Psoas muscle (tissue), 8 donors: Measurements from ENCODE around the gene OR6F1. TPM values are rescaled to one million over a fixed set of nuclear protein-coding genes. Genes with fewer than 3 reads are reported as not detected.
"Not testable (repeated sequence)": the region's sequence is repeated elsewhere in the genome, so short reads cannot be mapped to it uniquely, and the experiment has no call there.

ENCODE experiments used
- ATAC-seq, 4 donors: fragments of 200-7000 bp; cut with Tn5 transposase; one replicate each; pipeline ENCODE4 v1.9.1; 2020; ENCODE audit warnings: moderate library complexity in 3 of 4, mild to moderate bottlenecking in 2 of 4
- DNase-seq, 2 donors: peaks; one replicate each; pipeline ENCODE4 v3.0.0-alpha.2; 2020
- H3K27ac ChIP-seq: fragments of 200-600 bp; one replicate; pipeline ENCODE4 v1.8.0; 2022
- H3K27me3 ChIP-seq, 3 donors: fragments of 200-600 bp in 1 of 3; one replicate each; pipeline versions ENCODE4 v1.6.1 to v1.8.0; 2013 to 2022; ENCODE audit warnings: low read length in 2 of 3, mild to moderate bottlenecking in 2 of 3, moderate library complexity in 1 of 3; ENCODE audit not compliant: insufficient read depth in 3 of 3
- H3K36me3 ChIP-seq, 2 donors: fragments of 200-600 bp in 1 of 2; one replicate each; pipeline versions ENCODE4 v1.6.1 to v1.8.0; 2013 to 2022; ENCODE audit warnings: low read depth in 1 of 2, mild to moderate bottlenecking in 1 of 2, moderate library complexity in 1 of 2; ENCODE audit not compliant: insufficient read depth in 1 of 2
- H3K4me1 ChIP-seq: fragments of 200-600 bp; one replicate; pipeline ENCODE4 v1.8.0; 2022
- H3K4me3 ChIP-seq: fragments of 200-600 bp; one replicate; pipeline ENCODE4 v1.8.0; 2022; ENCODE audit warnings: mild to moderate bottlenecking
- H3K9me3 ChIP-seq: fragments of 200-600 bp; one replicate; pipeline ENCODE4 v1.8.0; 2022
- WGBS, 3 donors: extraction: QIAGEN DNeasy Blood & Tissue Kit; methylation state at CpG; one replicate each; pipeline versions ENCODE4 v1.1.6 to v1.1.7; 2013; 5-methylcytosine and 5-hydroxymethylcytosine counted together
- intact Hi-C, 2 donors: fragments of 100-400 bp; cut with DNase I; formaldehyde crosslinking; loops; one replicate each; pipeline versions ENCODE4 v1.11.0 to v1.14.2; 2022
- long read RNA-seq, 2 donors: library from polyadenylated mRNA; unstranded; transcript quantifications; one replicate each; pipeline ENCODE4 v2.0.0, GENCODE V29; 2021
- polyA plus RNA-seq, 3 donors: library from polyadenylated mRNA; stranded (reverse); fragments of 200-250 nt; gene quantifications; one replicate each; pipeline ENCODE4 v1.2.3, GENCODE V29; 2013
- total RNA-seq, 4 donors: library from RNA; stranded (reverse); fragmentation: NEBNext Ultra II Directional in 2 of 4; extraction: Animal tissue kit (Norgen Biotek cat#: 25700) in 2 of 4; gene quantifications; one replicate each; pipeline versions ENCODE4 v1.2.1 to v1.2.4, GENCODE V29; 2021 to 2023
- TF ChIP-seq, protein P1 (sequence below): fragments of 200-600 bp; IDR thresholded peaks from one replicate; pipeline ENCODE4 v1.8.0; 2022; ENCODE audit warnings: antibody characterized with exemption
- donor health status: healthy with polysubstance abuse.
- donor health status: DM: no; HTN: no; CAD: no; lungs with moderate emphysema.
- donor health status: Bipolar disorder and iron deficiency.
- donor health status: healthy.
- donor health status: DM: yes; HTN: yes; CAD: no.
- donor health status: DM: no; HTN: no; CAD: no.
- donor health status: DM: no; HTN: no; CAD: no.
- donor health status: DM: yes; HTN: yes; CAD: no.

The OR6F1 gene
- total RNA-seq: not detected
- not detected for polyA plus RNA-seq
- long read RNA-seq, donor 1: 0 reads
- long read RNA-seq, donor 2: 0 reads

DNA sequence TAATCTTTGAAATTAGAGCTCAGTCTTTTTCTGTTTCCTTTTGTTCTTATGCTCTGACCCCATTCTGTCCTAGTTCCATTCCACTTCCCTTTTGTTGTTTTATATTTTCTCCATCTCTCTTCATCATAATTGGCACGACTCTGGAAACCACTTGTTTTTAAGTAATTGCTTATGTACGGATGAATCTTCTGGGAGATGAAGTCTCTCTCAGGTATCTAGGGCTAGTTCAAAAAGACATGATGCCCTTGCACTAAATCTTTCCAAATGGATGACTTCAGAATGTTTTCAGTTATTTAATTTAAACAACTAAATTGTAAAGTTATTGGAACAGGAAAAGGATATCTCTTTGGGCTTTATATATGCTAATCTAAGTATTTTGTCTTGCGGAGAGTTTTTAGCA lies at the start of gene OR6F1:
Gene OR6F1, minus strand, starts transcription at position 101 of the 400 bp plus-strand sequence. CDS start 3,891 bp downstream, outside the sequence.
- H3K36me3 ChIP-seq: no peaks in the 10 kb centered on the region
- no peak within 1 kb of the TSS for H3K27ac ChIP-seq
- no peaks in the 10 kb centered on the region for H3K4me1 ChIP-seq
- TF ChIP-seq, protein P1, sequence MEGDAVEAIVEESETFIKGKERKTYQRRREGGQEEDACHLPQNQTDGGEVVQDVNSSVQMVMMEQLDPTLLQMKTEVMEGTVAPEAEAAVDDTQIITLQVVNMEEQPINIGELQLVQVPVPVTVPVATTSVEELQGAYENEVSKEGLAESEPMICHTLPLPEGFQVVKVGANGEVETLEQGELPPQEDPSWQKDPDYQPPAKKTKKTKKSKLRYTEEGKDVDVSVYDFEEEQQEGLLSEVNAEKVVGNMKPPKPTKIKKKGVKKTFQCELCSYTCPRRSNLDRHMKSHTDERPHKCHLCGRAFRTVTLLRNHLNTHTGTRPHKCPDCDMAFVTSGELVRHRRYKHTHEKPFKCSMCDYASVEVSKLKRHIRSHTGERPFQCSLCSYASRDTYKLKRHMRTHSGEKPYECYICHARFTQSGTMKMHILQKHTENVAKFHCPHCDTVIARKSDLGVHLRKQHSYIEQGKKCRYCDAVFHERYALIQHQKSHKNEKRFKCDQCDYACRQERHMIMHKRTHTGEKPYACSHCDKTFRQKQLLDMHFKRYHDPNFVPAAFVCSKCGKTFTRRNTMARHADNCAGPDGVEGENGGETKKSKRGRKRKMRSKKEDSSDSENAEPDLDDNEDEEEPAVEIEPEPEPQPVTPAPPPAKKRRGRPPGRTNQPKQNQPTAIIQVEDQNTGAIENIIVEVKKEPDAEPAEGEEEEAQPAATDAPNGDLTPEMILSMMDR: no peak
- H3K9me3 ChIP-seq: no peaks in the 10 kb centered on the region
- no peak within 1 kb of the TSS for H3K4me3 ChIP-seq
- ATAC-seq: no peak
- no peak for DNase-seq
- 81 to 88% (median 85%) methylated on average over 3 of the region's 3 CpGs for WGBS, 3 donors
- H3K27me3 ChIP-seq: no peaks in the 10 kb centered on the region
- intact Hi-C loops: no loop called here

DNA sequence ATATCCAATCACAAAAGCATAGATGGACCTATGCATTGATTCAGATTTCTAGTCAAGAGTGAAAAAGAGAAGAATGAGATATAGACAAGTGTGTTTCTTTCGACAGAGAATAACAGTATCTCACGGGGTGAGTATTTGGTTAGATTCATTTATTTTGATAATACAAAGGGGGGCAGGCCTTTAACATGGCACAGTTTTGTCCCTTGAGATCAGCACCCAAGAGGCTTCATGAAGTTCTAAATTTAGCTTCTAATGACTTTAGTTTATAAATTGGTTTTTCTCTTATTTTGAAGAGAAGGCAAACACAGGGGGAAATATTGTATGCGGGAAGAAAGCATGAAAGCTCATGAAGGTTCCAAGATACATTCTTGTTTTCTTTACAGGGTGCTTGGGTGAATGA lies 44.0 kb upstream of the OR6F1 start, which contains the start of gene OR1C1:
Gene OR1C1, minus strand, starts transcription at position 101 of the 400 bp plus-strand sequence. CDS start 2,150 bp downstream, outside the sequence.
- TF ChIP-seq, protein P1: no peak
- Histone ChIP-seq H3K27me3 (no peaks in the 10 kb centered on the region), H3K4me1 (no peaks in the 10 kb centered on the region), H3K4me3 (no peak within 1 kb of the TSS), H3K9me3 (no peaks in the 10 kb centered on the region), H3K36me3 (no peaks in the 10 kb centered on the region), H3K27ac (no peak within 1 kb of the TSS)
- intact Hi-C loops: no loop called here
- no peak for DNase-seq
- ATAC-seq: no peak
- WGBS, 3 donors: 92 to 97% (median 94%) methylated on average over 3 of the region's 3 CpGs

DNA sequence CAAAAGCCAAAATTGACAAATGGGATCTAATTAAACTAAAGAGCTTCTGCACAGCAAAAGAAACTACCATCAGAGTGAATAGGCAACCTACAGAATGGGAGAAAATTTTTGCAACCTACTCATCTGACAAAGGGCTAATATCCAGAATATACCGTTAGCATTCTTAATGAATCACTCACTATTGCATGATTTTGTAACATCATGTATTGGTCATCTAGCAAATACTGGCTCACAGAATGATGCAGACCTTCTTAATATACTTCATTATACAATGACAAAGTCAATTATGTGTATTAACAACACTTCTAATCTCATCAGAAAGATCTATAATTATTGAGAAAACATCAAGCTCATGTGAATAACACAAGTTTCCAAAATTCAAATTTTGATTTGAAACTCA lies 37.9 kb upstream of the OR6F1 start:
- peaks cover 10% of the 10 kb centered on the region for H3K9me3 ChIP-seq
- H3K4me1 ChIP-seq, H3K4me3 ChIP-seq, H3K27ac ChIP-seq, DNase-seq, H3K27me3 ChIP-seq, ATAC-seq, H3K36me3 ChIP-seq, intact Hi-C loops: not testable (repeated sequence)
- 91 to 100% (median 94%) methylated on average over 1 of the region's 1 CpG for WGBS, 3 donors

DNA sequence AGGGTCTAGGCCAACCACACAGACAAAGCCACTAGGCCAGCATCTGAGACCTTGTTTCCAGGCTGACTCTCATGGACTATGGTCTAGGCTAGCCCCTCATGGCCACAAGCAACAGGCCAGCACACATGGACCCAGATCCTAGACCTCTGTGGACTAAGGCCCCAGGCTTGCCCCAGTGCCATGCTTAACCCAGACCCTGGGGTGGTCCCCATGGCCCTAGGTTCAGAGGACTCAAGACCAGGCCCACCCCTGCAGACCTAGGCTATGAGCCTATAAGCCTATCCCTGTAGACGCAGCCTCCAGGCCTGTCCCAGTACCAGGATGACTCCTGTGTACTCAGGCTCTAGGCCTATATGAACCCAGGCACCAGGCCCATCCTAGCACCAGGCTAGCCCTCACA lies 33.4 kb upstream of the OR6F1 start:
- TF ChIP-seq, protein P1: no peak
- no peak overlapping the region for H3K27ac ChIP-seq
- H3K4me3 ChIP-seq: no peak overlapping the region
- intact Hi-C loops: no loop called here
- H3K4me1 ChIP-seq: no peaks in the 10 kb centered on the region
- no peaks in the 10 kb centered on the region for H3K27me3 ChIP-seq
- no peak for ATAC-seq
- no peaks in the 10 kb centered on the region for H3K36me3 ChIP-seq
- peaks cover 10% of the 10 kb centered on the region for H3K9me3 ChIP-seq
- WGBS, 3 donors: 95 to 100% (median 95%) methylated on average over 1 of the region's 1 CpG
- DNase-seq: no peak

DNA sequence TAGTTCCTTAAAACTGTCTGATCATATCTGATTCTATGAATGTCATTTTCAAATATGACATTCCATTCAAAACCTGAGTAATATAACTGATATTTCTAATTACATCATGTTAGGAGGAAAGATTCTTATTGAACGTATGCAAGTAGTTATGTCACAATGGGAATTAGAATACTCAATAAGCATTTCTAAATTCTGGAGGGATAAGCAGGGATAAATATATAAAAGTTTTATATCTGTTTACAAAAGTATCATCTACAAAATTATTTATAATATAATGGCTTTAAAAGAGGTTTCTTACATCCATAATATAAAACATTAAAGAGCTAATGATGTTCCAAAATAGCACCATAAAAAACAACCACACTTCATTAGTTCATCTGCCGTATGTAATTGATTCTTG lies 31.6 kb upstream of the OR6F1 start, which contains the start of gene OR14A2:
Gene OR14A2, minus strand, starts transcription at position 101 of the 400 bp plus-strand sequence.
- Histone ChIP-seq H3K27ac (no peak within 1 kb of the TSS), H3K27me3 (no peaks in the 10 kb centered on the region), H3K9me3 (peaks cover 10% of the 10 kb centered on the region), H3K36me3 (no peaks in the 10 kb centered on the region), H3K4me3 (no peak within 1 kb of the TSS), H3K4me1 (no peaks in the 10 kb centered on the region)
- DNase-seq (no peak), ATAC-seq (no peak)
- WGBS, 3 donors: 91 to 98% (median 94%) methylated on average over 2 of the region's 2 CpGs
- intact Hi-C loops: no loop called here
- TF ChIP-seq, protein P1: no peak
